ENCODE measurements around the gene IL15RA.
A peak's percentile ranks its signal among the peaks of the same experiment; 100 is the strongest.
"Not testable (repeated sequence)": the region's sequence is repeated elsewhere in the genome, so short reads cannot be mapped to it uniquely, and the experiment has no call there.

The IL15RA gene

DNA sequence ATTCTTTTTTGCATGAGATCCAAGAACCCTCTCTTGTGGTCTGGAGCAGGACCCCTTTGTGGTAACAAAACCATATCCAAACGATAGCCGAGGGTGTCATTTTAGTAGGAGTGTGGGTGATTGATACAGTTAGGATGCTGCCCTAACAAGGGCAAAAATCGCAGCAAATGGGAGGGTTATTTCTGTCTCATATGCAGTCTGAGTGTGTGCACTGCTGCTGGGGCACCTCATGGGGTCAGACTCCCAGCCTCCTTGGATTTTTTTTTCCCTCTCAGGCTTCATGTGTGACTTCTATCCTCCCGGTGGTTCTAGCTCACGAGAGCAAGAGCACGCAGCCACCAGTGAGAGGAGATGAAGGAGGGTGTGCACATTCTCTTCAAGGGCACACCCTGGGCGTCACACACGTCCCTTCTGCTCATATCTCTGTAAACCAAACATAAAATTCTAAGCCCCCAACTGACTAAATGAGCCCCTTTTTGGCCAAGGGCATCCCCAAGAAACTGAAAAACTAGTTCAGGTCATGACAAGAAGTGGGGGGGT is 28.6 kb upstream of the IL15RA start:
- no peak for DNase-seq (ENCODE audit: low read depth)

DNA sequence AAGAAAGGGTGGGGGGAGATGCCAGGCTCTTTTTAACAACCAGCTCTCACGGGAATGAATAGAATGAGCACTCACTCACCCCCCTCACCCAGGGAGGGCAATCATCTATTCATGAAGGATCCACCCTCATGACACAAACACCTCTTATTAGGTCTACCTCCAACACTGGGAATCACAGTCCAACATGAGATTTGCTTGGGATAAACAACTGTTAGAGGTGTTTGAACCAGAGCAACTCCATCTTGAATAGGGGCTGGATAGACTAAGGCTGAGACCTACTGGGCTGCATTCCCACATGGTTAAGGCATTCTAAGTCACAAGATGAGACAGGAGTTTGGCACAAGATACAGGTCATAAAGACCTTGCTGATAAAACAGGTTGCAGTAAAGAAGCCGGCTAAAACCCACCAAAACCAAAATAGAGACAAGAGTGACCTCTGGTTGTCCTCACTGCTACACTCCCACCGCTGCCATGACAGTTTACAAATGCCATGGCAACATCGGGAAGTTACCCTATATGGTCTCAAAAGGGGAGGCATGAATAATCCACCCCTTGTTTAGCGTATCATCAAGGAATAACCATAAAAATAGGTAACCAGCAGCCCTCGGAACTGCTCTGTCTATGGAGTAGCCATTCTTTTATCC is 27.9 kb upstream of the IL15RA start:
- not testable (repeated sequence) for DNase-seq (ENCODE audit: low read depth)

- no peak for DNase-seq (ENCODE audit: low read depth)
These were observed 25.6 kb upstream of the IL15RA start for GRCh38 chr10:6002809-6003510.

- no peak for DNase-seq (ENCODE audit: low read depth)
These were observed 22.3 kb upstream of the IL15RA start for GRCh38 chr10:5999440-6000165.

DNA sequence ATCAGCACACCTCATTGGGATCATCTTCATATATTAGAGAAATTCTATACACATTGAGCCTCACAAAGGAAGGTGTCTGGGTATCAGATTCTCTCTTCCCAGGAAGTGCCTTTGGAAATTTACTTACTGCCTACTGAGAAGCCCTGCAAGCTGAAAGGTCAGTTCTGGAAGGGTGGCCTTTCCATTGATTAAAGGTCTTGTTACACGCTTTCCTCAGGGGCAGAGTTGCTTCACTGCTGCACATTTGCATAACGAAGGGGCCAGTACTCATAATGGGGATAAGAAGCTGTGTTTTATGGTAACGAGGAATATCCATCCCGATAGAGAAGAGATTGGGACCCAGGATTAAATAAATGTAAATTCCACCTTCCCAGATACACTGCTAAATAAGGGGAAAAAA is 19.4 kb upstream of the IL15RA start:
- no peak for DNase-seq (ENCODE audit: low read depth)

DNA sequence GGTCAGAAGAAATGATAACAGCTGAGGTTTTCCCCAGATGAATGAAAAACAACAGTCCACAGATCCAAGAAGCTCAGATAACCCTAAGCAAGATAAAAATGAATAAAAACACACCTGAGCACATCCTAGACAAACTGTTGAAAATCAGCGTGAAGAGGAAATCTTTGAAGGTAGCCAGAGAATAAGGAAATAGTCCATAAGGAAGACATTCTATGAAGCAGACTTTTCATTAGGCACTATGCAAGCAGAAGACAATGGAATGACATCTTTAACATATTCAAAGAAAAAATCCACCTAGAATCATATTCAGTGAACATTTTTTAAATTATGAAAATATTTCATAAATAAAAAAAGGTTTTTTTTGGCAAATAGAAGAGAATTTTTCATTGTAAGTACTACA is 15.1 kb upstream of the IL15RA start:
- DNase-seq (ENCODE audit: low read depth): no peak

DNA sequence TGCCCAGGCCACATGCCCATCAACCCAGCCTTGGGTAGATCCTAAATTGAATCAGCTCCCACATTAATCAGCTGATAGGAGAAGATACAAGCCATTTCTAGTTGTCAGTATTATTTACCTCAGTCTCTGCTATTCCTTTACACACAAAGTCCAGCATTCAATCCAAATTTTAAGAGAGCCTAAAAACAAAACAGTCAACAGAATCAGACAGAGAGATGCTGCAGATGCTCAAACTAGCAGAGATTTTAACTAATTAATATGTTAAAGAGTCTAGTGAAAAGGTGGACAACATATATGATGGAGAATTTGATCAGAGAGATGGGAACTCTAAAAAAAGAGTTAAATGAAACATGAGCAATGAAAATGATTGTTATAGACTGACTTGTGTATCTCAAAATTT is 14.4 kb upstream of the IL15RA start:
- no peak for DNase-seq (ENCODE audit: low read depth)

- no peak for DNase-seq (ENCODE audit: low read depth)
These were observed 12.4 kb upstream of the IL15RA start for GRCh38 chr10:5989756-5990155.

GRCh38 chr10:5988336-5988920 is 11.1 kb upstream of the IL15RA start:
- DNase-seq (ENCODE audit: low read depth): no peak

- no peak for DNase-seq (ENCODE audit: low read depth)
These were observed 10.4 kb upstream of the IL15RA start for GRCh38 chr10:5987747-5988146.

DNA sequence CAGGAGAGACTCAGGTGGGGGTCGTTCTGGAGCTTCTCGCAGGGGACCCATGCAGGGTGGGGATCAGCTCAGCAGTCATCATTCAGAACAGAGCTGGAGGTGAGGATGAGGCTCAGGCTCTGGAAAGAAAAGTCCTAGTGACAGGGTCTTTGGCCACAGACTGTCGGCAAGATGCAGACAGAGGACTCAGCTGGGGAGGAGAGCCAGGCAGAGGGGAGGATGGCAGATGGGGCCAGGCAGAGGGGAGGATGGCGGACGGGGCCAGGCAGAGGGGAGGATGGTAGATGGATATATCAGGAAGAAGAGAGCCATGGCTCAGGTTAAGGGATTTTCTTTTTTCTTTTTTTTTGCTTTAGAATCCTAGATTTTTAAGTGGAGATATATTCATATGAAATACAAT is 7.7 kb upstream of the IL15RA start:
- no peak for DNase-seq (ENCODE audit: low read depth)

DNA sequence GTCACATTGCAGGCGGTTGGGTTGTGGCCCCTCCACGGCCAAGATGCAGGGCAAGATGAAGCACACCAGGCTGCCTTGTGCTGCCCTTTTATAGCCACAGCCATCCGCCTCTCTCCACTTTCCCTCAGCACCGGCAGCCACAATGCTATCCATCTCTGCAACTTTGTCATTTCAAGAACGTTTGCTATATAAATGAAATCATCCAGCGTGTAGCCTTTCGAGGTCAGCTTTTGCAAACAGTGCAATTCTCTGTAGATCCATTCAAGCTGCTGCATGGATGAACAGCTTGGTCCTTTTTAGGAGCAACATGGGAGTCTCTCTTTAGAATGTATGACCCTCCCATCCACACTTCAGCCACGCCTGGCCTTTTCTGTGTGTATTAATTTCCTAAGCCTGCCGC is 6.4 kb upstream of the IL15RA start:
- DNase-seq (ENCODE audit: low read depth): no peak

DNA sequence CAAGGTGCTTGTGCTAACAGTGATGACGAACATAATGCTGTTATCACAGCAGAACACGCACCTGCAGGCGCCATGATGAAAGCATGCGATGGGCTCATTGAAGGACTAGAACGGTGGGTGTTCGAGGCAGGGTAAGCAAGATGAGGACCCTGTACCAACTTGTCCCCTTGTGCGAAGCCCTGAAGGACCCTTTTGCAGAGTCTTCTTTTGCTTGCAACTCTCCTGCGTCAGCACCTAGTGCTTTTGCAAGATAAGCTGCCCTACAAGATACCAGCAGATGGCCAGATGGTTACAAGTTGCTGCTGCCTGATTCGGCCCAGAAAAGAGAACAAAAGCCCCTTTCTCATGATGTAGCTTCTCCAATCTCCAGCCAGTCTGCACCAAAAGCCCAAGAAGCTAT is 4.2 kb upstream of the IL15RA start:
- no peak for DNase-seq (ENCODE audit: low read depth)

DNA sequence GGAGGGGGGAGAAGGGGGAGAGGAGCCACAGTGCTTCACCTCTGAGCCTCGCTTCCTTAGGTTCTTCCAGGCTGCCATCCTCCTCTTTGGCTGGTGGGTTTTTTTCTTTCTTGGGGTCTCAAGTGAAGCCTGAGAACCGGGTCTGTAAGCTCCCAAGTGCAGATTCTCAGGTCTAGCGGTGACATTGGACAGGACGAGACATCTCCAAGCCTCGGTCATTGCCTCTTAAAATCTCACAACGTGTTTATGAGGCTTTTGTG is 817 bp upstream of the IL15RA start:
- no peak for DNase-seq (ENCODE audit: low read depth)

DNA sequence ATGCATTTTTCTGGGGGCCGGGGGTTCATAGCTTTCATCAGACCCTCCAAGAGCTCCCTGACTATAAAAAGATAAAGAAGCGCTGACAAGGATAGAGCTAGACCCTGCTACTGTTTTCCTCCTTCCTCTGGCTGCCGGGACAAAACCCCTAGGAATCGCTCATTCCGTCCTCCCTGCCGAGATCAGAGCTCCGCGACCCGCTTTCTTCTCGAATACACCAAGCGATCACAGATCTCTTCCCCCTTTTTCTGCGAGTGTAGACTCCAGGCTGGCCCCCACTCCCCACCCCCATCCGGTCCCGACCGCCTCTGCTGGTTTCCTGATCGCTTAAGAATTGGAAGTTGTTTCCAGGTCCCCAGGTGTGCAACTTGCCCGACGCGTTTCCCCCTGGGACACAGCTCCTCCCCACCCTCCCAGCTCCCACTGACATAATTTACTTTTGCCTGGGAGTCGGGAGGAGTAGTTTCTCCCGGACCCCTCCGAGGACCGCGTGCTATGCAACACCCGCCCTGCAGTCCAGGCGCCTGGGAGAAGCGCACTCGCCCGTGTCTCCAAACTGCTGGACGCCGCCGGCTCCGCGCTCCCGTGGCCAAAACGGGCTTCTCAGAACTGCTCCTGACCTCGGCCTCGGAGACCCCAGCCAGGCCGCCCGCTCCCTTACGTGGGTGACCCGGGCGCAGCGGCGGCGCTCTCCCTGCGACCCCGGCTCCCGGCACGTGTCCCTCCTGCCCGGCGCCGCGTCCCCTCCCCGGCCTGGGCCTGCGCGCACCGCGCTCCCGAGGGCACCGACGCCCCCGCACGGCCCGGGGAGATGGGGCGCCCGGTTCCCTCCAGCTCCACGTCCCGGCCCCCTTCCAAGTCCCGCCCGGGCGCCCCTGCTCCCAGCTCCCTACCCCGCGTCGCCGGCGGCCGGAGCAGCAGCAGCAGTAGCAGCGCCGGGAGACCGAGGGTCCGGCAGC is 552 bp downstream of the IL15RA start:
- peak; percentile 61 for DNase-seq (ENCODE audit: low read depth)

DNA sequence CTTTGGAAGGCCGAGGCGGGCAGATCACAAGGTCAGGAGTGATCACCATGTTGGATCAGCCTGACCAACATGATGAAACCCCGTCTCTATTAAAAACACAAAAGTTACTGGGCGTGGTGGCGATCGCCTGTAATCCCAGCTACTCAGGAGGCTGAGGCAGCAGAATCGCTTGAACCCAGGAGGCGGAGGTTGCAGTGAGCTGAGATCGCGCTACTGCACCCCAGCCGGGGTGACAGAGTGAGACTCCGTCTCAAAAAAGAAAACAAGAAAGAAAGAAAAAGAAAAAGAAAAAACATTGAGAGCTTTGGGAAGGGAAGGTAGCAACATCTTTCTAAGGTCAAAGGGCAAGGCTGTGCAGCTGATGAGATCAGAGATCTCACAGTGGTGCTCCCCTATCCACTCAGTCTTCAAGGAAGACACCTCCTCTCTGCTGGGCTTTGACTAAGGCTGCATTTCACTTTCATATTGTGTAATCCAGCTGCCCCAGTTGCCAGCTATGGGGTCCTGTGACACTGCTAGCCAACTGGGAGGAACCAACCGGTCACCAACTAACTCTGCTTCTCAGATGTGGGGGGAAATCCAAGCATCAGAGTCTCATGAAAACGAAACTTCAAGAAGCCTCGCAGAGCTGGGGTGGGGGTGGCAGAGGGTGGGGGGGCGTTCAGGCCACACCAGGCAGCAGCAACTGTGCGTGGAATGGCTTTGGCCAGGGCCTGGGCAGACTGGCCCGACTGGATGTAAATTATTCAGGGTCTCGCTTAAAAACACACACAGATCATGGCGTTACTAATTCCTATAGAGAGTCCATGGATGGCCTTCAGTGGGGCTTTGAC is 1.5 kb downstream of the IL15RA start:
- DNase-seq (ENCODE audit: low read depth): peak; percentile 45

DNA sequence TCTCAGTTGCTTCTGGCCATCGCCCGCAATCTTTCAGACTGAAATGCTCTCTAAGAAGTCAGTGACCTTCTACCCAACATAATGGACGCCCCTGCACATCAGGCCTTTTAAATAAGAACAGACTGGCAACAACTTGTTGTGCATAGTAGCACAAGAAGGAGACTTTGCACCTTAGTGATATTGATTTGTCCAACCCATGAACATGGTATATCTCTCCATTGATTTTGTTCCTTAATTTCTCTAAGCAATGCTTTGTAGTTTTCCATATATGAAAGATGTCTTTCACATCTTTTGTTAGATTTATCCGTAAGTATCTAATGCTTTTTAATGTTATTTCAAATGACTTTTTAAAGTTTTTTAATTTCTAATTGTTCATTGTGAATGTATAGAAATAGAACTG is 4.3 kb downstream of the IL15RA start:
- no peak for DNase-seq (ENCODE audit: low read depth)

DNA sequence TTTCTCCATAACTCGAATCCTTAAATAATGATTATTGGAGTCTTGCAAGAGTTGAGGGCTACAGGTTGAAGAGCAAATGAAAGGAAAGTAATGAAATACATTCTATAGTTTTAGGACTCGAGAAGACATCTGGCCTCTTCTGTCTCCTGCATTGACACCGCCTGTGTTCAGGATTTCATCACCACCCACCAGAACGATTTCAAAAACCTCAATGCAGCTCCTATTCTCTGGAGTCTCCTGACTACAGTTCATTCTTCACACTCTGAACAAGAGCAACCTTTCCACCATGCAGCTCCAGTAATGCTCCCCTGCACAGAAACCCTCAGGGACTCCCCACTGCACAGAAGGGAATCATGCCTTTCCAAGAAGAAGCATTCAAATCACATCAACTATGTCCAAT is 5.5 kb downstream of the IL15RA start:
- DNase-seq (ENCODE audit: low read depth): no peak

DNA sequence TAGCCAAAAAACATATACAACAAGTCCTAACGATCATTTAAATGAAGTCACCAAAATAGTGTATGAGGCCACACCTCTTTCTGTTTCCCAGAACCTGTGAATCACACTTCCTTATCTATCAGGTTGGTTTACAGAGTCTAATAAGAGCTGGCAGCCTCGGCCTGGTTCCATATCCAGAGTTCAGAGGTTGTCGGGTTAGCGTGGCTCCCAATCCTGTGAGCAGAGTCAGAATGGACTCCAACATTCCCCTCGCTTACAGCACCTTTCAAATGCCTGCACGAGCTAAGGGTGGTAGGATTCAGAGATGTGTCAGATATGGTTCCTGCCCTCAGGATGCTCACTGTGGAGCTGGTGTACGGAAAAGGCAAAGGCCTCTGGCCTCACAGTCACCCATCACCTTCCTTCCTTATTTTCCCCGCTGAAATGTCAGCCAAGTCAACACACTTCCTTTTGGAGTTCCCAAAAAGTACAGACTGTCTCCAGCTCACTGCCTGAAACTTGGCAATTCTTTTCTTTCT is 6.0 kb downstream of the IL15RA start:
- no peak for DNase-seq (ENCODE audit: low read depth)

DNA sequence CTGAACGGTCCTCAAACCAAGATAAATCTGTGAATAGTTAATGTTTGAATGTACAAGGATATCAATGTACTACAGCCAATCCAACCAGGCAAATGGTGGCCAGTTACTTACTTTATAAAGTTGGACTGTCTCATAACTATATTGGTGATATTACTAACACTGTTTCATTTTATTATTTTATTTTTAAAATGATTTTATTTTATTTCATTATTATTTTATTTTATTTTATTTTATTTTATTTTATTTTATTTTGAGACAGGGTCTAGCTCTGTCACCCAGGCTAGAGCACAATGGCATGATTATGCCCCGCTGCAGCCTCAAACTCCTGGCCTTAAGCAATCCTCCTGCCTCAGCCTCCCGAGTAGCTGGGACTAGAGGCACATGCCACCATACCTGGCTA is 6.8 kb downstream of the IL15RA start:
- DNase-seq (ENCODE audit: low read depth): no peak

- no peak for DNase-seq (ENCODE audit: low read depth)
These were observed 7.3 kb downstream of the IL15RA start for GRCh38 chr10:5970066-5970465.
